Hematopoietic multipotent progenitor cell treated with erythropoietin and hydrocortisone succinate and interleukin-3 and kit ligand, for 4 days (in vitro differentiated cells): ENCODE measurements around the gene MB21D2.
A peak's percentile ranks its signal among the peaks of the same experiment; 100 is the strongest.
"Not testable (repeated sequence)": the region's sequence is repeated elsewhere in the genome, so short reads cannot be mapped to it uniquely, and the experiment has no call there.

Experiments
- DNase-seq: peaks from one replicate; pipeline ENCODE4 v3.0.0-alpha.2; 2015

Gene MB21D2

GRCh38 chr3:192917404-192918274 lies at the start of gene MB21D2:
TSS of gene MB21D2 (minus strand) at chr3:192917856. CDS start at chr3:192917840, 16 bp downstream.
- peak; percentile 78 for DNase-seq

- not testable (repeated sequence) for DNase-seq
Observed at GRCh38 chr3:192964959-192965719, 47.5 kb upstream of the MB21D2 start.

GRCh38 chr3:192959773-192960172 lies 42.1 kb upstream of the MB21D2 start:
- DNase-seq = no peak

GRCh38 chr3:192958219-192958872 lies 40.7 kb upstream of the MB21D2 start:
- no peak for DNase-seq

- peak; percentile 70 for DNase-seq
Observed at GRCh38 chr3:192957441-192958021, 39.9 kb upstream of the MB21D2 start.

- DNase-seq = no peak
Observed at GRCh38 chr3:192953926-192954325, 36.3 kb upstream of the MB21D2 start.

- DNase-seq = no peak
Observed at GRCh38 chr3:192947421-192947820, 29.8 kb upstream of the MB21D2 start.

GRCh38 chr3:192943393-192943792 lies 25.7 kb upstream of the MB21D2 start:
- no peak for DNase-seq

- no peak for DNase-seq
Observed at GRCh38 chr3:192942625-192943024, 25.0 kb upstream of the MB21D2 start.

- DNase-seq = no peak
Observed at GRCh38 chr3:192940129-192940528, 22.5 kb upstream of the MB21D2 start.

- no peak for DNase-seq
Observed at GRCh38 chr3:192935441-192935840, 17.8 kb upstream of the MB21D2 start.

- no peak for DNase-seq
Observed at GRCh38 chr3:192933779-192934460, 16.3 kb upstream of the MB21D2 start.

- DNase-seq = no peak
Observed at GRCh38 chr3:192933259-192933658, 15.6 kb upstream of the MB21D2 start.

GRCh38 chr3:192931825-192932224 lies 14.2 kb upstream of the MB21D2 start:
- DNase-seq = no peak

- DNase-seq = no peak
Observed at GRCh38 chr3:192930577-192930976, 12.9 kb upstream of the MB21D2 start.

GRCh38 chr3:192929755-192930547 lies 12.3 kb upstream of the MB21D2 start:
- DNase-seq = no peak

- no peak for DNase-seq
Observed at GRCh38 chr3:192929146-192929545, 11.5 kb upstream of the MB21D2 start.

- DNase-seq = no peak
Observed at GRCh38 chr3:192928720-192929119, 11.1 kb upstream of the MB21D2 start.

- DNase-seq = no peak
Observed at GRCh38 chr3:192928016-192928415, 10.4 kb upstream of the MB21D2 start.

- no peak for DNase-seq
Observed at GRCh38 chr3:192927016-192927415, 9.4 kb upstream of the MB21D2 start.

GRCh38 chr3:192923731-192924130 lies 6.1 kb upstream of the MB21D2 start:
- no peak for DNase-seq

- DNase-seq = no peak
Observed at GRCh38 chr3:192921793-192922192, 4.1 kb upstream of the MB21D2 start.
